Ishikawa (cell line): ENCODE results near the gene SEMA5A.

ENCODE experiments used
- EP300 ChIP-seq: IDR thresholded peaks from 2 replicates; pipeline ENCODE4 v1.6.1; 2012; ENCODE audit warnings: borderline replicate concordance
- MAX ChIP-seq: IDR thresholded peaks from 2 replicates; pipeline ENCODE4 v1.6.1; 2012
- REST ChIP-seq: IDR thresholded peaks from 2 replicates; pipeline ENCODE4 v1.6.1; 2012; ENCODE audit warnings: low read depth, mild to moderate bottlenecking
- TEAD4 ChIP-seq: IDR thresholded peaks from 2 replicates; pipeline ENCODE4 v1.6.1; 2012
- YY1 ChIP-seq: IDR thresholded peaks from 2 replicates; pipeline ENCODE4 v1.6.1; 2012; ENCODE audit warnings: low read depth
- ZBTB7A ChIP-seq: IDR thresholded peaks from 2 replicates; pipeline ENCODE4 v1.6.1; 2012; ENCODE audit warnings: low read depth

GRCh38 chr5:9013147-9013546 is 532.7 kb downstream of the SEMA5A start:
- no peak for TF ChIP-seq EP300
- no peak for TF ChIP-seq REST
- no peak for TF ChIP-seq MAX
- no peak for TF ChIP-seq TEAD4
- no peak for TF ChIP-seq YY1
- no peak for TF ChIP-seq ZBTB7A
